Tracheal epithelial cell (primary cell): Measurements from ENCODE around the gene ZNF682. TPM values are rescaled to one million over a fixed set of nuclear protein-coding genes. Genes with fewer than 3 reads are reported as not detected.

ENCODE experiments used
- total RNA-seq: library from RNA; depleted of rRNA; stranded (reverse); fragments of >200 nt; gene quantifications from 2 replicates; pipeline ENCODE4 v1.2.1, GENCODE V29; 2014

The ZNF682 gene
- 0.48 and 3.0 TPM in 2 replicates for total RNA-seq

DNA sequence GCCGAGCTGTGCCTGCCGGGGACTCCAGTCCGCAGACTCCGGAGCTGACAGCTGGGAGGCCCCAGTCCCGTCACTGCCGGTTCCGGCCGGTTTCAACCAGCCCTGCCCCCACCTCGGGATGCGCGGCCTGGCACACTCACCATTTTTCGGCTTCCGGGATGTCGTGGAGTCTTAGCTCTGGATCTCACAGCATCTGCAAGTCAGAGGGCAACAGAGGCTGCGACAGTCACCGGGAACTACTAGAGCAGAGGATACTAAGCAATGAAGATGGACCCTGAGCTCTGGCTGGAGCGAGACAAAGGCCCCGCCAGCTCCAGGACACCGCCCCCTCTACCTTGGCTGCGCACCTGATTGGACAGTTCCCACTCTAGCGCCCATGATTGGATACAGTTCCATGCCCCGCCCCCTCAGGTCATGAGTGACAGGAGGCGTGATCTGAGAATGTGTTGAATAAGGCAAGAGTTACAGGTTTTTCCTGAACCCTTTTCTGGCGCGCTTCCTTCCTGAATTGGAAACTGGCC lies at the start of gene ZNF682:
Gene ZNF682 (minus strand): TSS at position 303 of the 521 bp plus-strand sequence. CDS start 160 bp downstream, at position 143.

DNA sequence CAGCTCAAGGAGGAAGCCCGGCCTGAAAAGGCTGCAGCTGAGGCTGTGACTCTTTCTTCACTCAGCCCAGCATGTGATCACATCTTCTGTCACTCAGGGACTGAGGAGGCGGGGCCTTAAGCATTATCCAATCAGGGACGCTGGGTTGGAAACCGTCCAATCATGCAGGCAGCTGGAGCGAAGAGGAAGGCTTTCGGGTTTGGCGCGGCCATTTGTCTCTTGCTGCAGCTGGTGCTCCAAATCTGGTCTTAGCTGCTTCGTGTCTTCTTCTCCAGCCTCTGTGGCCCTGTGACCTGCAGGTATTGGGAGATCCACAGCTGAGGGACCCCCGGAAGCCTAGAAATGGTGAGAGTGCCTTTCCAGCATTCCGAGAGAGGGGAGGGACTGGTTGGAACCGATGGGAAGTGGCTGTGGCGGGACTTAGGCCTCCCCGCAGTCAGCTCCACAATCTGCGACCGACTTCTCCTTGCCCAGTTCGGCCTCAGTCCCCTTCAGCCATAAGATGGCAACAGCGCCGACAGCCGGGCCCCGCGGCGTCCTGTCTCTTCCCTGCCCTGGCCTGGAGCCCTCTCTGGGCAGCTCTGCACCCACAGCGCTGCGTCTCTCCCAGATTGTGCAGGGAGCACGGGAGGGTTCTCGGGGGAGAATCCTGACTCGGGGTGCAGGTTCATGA lies 38.6 kb upstream of the ZNF682 start, which contains the start of gene ZNF90:
Gene ZNF90 (plus strand): TSS at position 210 of the 673 bp plus-strand sequence. CDS start 133 bp downstream, at position 343.

Other genes with a start within 250 kb of the ZNF682 start
- 9.6 and 11.1 TPM in 2 replicates for gene ZNF506, start 217.8 kb downstream of the ZNF682 start, total RNA-seq
- 2.9 and 4.5 TPM in 2 replicates for gene ZNF253, start 173.6 kb downstream of the ZNF682 start, total RNA-seq
- 2.1 and 7.5 TPM in 2 replicates for gene ZNF93, start 138.6 kb downstream of the ZNF682 start, total RNA-seq
- gene ZNF90, start 38.5 kb upstream of the ZNF682 start, total RNA-seq: 1.2 and 3.0 TPM in 2 replicates
- 5.8 and 8.4 TPM in 2 replicates for gene ZNF486, start 127.7 kb upstream of the ZNF682 start, total RNA-seq